SK-N-SH treated with all-trans-retinoic acid at 6 μM for 48 hours (cell line): ENCODE data around the gene TIGD3.

Experiments used
- ATAC-seq: fragments of 200-7000 bp; cut with Tn5 transposase; 3 replicates; pipeline ENCODE4 v1.9.1; 2020; ENCODE audit warnings: mild to moderate bottlenecking, moderate library complexity
- ARNTL ChIP-seq: fragments of 450-650 bp; formaldehyde crosslinking; IDR thresholded peaks from 2 replicates; pipeline ENCODE4 v1.5.0; 2020; ENCODE audit warnings: low read depth, mild to moderate bottlenecking, moderate library complexity, borderline replicate concordance
- CSDC2 ChIP-seq: fragments of 250-450 bp; sonication (Bioruptor Pico); IDR thresholded peaks from 2 replicates; pipeline ENCODE4 v1.5.0; 2020; ENCODE audit warnings: mild to moderate bottlenecking, moderate library complexity
- ESRRG ChIP-seq: fragments of 250-450 bp; sonication (Bioruptor Pico); IDR thresholded peaks from 2 replicates; pipeline ENCODE4 v1.6.1; 2021; ENCODE audit warnings: mild to moderate bottlenecking
- GLIS3 ChIP-seq: fragments of 250-450 bp; sonication (Bioruptor Pico); IDR thresholded peaks from 2 replicates; pipeline ENCODE4 v1.5.0; 2020; ENCODE audit warnings: mild to moderate bottlenecking, moderate library complexity
- ISL1 ChIP-seq: fragments of 250-450 bp; sonication (Bioruptor Pico); IDR thresholded peaks from 2 replicates; pipeline ENCODE4 v2.1.2; 2022; ENCODE audit warnings: mild to moderate bottlenecking, moderate library complexity
- OSR1 ChIP-seq: fragments of 250-450 bp; sonication (Bioruptor Pico); IDR thresholded peaks from 2 replicates; pipeline ENCODE4 v1.8.0; 2022; ENCODE audit warnings: moderate library complexity, mild to moderate bottlenecking, inconsistent platforms
- RARB ChIP-seq: fragments of 250-450 bp; sonication (Bioruptor Pico); IDR thresholded peaks from 2 replicates; pipeline ENCODE4 v1.8.0; 2021; ENCODE audit warnings: mild to moderate bottlenecking, moderate library complexity
- SNAI2 ChIP-seq: fragments of 250-450 bp; sonication (Bioruptor Pico); IDR thresholded peaks from 2 replicates; pipeline ENCODE4 v1.5.0; 2020; ENCODE audit warnings: mild to moderate bottlenecking, moderate library complexity
- TCF4 ChIP-seq: fragments of 250-450 bp; sonication (Bioruptor Pico); IDR thresholded peaks from 2 replicates; pipeline ENCODE4 v1.8.0; 2021; ENCODE audit warnings: mild to moderate bottlenecking, moderate library complexity, borderline replicate concordance
- TOX ChIP-seq: fragments of 250-450 bp; sonication (Bioruptor Pico); IDR thresholded peaks from 2 replicates; pipeline ENCODE4 v1.8.0; 2021; ENCODE audit warnings: mild to moderate bottlenecking, moderate library complexity, borderline replicate concordance
- ZC3H10 ChIP-seq: fragments of 250-450 bp; sonication (Bioruptor Pico); IDR thresholded peaks from 2 replicates; pipeline ENCODE4 v1.5.1; 2021; ENCODE audit warnings: mild to moderate bottlenecking, moderate library complexity
- ZFP3 ChIP-seq: fragments of 250-450 bp; sonication (Bioruptor Pico); IDR thresholded peaks from 2 replicates; pipeline ENCODE4 v1.5.0; 2020; ENCODE audit warnings: mild to moderate bottlenecking, moderate library complexity
- ZFP30 ChIP-seq: fragments of 450-650 bp; formaldehyde crosslinking; IDR thresholded peaks from 2 replicates; pipeline ENCODE4 v1.5.0; 2022; ENCODE audit warnings: mild to moderate bottlenecking, moderate library complexity
- ZNF565 ChIP-seq: fragments of 450-650 bp; formaldehyde crosslinking; conservative IDR thresholded peaks from 2 replicates; pipeline ENCODE4 v1.5.0; 2020; ENCODE audit warnings: low read depth, mild to moderate bottlenecking, moderate library complexity
- ZNF70 ChIP-seq: fragments of 450-650 bp; formaldehyde crosslinking; IDR thresholded peaks from 2 replicates; pipeline ENCODE4 v1.5.0; 2020; ENCODE audit warnings: mild to moderate bottlenecking, moderate library complexity
- ZNF8 ChIP-seq: fragments of 450-650 bp; formaldehyde crosslinking; IDR thresholded peaks from 2 replicates; pipeline ENCODE4 v1.5.0; 2020; ENCODE audit warnings: mild to moderate bottlenecking, moderate library complexity
- TF ChIP-seq, protein P1 (sequence below): fragments of 250-450 bp; sonication (Bioruptor Pico); IDR thresholded peaks from 2 replicates; pipeline ENCODE4 v1.5.1; 2021; ENCODE audit warnings: mild to moderate bottlenecking, moderate library complexity
- TF ChIP-seq, protein P2 (sequence below): fragments of 250-450 bp; sonication (Bioruptor Pico); IDR thresholded peaks from 2 replicates; pipeline ENCODE4 v1.8.0; 2021; ENCODE audit warnings: low read depth, mild to moderate bottlenecking, moderate library complexity, borderline replicate concordance
- TF ChIP-seq, protein P3 (sequence below): fragments of 250-450 bp; sonication (Bioruptor Pico); IDR thresholded peaks from 2 replicates; pipeline ENCODE4 v1.5.0; 2020; ENCODE audit warnings: mild to moderate bottlenecking, moderate library complexity
- TF ChIP-seq, protein P4 (sequence below): fragments of 250-450 bp; sonication (Bioruptor Pico); IDR thresholded peaks from 2 replicates; pipeline ENCODE4 v1.8.0; 2020; ENCODE audit warnings: mild to moderate bottlenecking, moderate library complexity, borderline replicate concordance

TIGD3 gene

DNA sequence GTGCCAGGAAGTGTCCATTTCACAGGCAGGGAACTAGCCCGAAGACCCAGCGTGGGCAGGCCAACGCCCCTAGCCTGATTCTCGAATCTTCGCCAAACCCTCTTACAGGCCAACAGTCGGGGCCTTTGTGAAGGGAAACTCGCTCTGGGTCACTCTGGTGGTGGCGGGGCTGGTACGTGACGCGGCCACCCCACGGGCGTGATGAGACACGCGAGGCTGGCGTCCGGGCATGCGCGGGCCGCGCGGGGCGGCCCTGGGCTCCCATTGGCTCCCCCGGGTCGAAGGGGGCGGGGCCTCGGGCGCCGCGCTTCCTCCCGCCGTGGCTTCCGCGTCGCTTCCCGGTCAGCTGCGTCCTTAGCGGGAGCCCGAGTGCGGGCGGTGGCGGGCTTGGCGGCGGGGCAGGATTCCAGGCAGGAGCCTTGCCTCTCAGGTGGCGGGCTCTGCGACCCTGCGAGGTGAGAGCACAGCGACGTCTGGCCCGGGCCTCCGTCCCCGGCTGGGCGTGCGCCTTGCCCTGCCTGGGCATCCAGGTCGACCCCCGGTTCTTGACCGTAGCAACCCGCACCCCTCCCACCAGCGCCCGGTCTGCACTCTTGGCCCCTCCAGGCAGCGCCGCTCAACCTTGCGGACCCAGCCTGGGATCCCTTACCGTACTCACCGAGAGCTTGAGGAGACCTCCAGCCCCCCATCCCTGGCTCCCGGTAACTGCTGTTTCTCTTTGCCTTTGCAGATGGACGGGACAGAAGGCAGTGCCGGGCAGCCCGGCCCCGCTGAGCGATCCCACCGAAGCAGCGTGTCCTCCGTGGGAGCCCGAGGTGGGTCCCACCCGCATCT is 32.0 kb downstream of the TIGD3 start, which contains the start of gene FRMD8:
Gene FRMD8, plus strand, starts transcription at position 331 of the 834 bp plus-strand sequence. Its CDS starts 400 bp downstream, at position 731.
- TF ChIP-seq, protein P1, sequence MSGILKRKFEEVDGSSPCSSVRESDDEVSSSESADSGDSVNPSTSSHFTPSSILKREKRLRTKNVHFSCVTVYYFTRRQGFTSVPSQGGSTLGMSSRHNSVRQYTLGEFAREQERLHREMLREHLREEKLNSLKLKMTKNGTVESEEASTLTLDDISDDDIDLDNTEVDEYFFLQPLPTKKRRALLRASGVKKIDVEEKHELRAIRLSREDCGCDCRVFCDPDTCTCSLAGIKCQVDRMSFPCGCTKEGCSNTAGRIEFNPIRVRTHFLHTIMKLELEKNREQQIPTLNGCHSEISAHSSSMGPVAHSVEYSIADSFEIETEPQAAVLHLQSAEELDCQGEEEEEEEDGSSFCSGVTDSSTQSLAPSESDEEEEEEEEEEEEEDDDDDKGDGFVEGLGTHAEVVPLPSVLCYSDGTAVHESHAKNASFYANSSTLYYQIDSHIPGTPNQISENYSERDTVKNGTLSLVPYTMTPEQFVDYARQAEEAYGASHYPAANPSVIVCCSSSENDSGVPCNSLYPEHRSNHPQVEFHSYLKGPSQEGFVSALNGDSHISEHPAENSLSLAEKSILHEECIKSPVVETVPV (CRISPR knock-in tag) = no peak
- TF ChIP-seq ZNF565 (CRISPR knock-in tag) (no peak), ZFP3 (CRISPR knock-in tag) (peak; percentile 70; the same call in 1 of the 2 replicates), ISL1 (CRISPR knock-in tag) (no peak), ZNF8 (no peak), ZC3H10 (CRISPR knock-in tag) (no peak), ESRRG (CRISPR knock-in tag) (no peak), ZNF70 (no peak), ZFP30 (no peak), GLIS3 (CRISPR knock-in tag) (no peak), TCF4 (CRISPR knock-in tag) (no peak), ARNTL (CRISPR knock-in tag) (no peak), OSR1 (no peak)
- TF ChIP-seq, protein P2, sequence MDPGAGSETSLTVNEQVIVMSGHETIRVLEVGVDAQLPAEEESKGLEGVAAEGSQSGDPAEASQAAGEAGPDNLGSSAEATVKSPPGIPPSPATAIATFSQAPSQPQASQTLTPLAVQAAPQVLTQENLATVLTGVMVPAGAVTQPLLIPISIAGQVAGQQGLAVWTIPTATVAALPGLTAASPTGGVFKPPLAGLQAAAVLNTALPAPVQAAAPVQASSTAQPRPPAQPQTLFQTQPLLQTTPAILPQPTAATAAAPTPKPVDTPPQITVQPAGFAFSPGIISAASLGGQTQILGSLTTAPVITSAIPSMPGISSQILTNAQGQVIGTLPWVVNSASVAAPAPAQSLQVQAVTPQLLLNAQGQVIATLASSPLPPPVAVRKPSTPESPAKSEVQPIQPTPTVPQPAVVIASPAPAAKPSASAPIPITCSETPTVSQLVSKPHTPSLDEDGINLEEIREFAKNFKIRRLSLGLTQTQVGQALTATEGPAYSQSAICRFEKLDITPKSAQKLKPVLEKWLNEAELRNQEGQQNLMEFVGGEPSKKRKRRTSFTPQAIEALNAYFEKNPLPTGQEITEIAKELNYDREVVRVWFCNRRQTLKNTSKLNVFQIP (CRISPR knock-in tag) = no peak
- TF ChIP-seq, protein P3, sequence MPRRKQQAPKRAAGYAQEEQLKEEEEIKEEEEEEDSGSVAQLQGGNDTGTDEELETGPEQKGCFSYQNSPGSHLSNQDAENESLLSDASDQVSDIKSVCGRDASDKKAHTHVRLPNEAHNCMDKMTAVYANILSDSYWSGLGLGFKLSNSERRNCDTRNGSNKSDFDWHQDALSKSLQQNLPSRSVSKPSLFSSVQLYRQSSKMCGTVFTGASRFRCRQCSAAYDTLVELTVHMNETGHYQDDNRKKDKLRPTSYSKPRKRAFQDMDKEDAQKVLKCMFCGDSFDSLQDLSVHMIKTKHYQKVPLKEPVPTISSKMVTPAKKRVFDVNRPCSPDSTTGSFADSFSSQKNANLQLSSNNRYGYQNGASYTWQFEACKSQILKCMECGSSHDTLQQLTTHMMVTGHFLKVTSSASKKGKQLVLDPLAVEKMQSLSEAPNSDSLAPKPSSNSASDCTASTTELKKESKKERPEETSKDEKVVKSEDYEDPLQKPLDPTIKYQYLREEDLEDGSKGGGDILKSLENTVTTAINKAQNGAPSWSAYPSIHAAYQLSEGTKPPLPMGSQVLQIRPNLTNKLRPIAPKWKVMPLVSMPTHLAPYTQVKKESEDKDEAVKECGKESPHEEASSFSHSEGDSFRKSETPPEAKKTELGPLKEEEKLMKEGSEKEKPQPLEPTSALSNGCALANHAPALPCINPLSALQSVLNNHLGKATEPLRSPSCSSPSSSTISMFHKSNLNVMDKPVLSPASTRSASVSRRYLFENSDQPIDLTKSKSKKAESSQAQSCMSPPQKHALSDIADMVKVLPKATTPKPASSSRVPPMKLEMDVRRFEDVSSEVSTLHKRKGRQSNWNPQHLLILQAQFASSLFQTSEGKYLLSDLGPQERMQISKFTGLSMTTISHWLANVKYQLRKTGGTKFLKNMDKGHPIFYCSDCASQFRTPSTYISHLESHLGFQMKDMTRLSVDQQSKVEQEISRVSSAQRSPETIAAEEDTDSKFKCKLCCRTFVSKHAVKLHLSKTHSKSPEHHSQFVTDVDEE (CRISPR knock-in tag) = peak; percentile 79; the same call in 1 of the 2 replicates
- ATAC-seq = peak; percentile 62

- ATAC-seq = no peak
- TF ChIP-seq TOX (no peak), RARB (CRISPR knock-in tag) (no peak), ESRRG (CRISPR knock-in tag) (no peak), ZNF565 (CRISPR knock-in tag) (no peak), ZNF8 (no peak), ZFP30 (no peak), CSDC2 (no peak), OSR1 (no peak), ZNF70 (no peak), ZC3H10 (CRISPR knock-in tag) (no peak), SNAI2 (CRISPR knock-in tag) (no peak), ARNTL (CRISPR knock-in tag) (no peak)
- TF ChIP-seq, protein P2 (CRISPR knock-in tag) = no peak
- TF ChIP-seq, protein P3 (CRISPR knock-in tag) = no peak
- TF ChIP-seq, protein P4, sequence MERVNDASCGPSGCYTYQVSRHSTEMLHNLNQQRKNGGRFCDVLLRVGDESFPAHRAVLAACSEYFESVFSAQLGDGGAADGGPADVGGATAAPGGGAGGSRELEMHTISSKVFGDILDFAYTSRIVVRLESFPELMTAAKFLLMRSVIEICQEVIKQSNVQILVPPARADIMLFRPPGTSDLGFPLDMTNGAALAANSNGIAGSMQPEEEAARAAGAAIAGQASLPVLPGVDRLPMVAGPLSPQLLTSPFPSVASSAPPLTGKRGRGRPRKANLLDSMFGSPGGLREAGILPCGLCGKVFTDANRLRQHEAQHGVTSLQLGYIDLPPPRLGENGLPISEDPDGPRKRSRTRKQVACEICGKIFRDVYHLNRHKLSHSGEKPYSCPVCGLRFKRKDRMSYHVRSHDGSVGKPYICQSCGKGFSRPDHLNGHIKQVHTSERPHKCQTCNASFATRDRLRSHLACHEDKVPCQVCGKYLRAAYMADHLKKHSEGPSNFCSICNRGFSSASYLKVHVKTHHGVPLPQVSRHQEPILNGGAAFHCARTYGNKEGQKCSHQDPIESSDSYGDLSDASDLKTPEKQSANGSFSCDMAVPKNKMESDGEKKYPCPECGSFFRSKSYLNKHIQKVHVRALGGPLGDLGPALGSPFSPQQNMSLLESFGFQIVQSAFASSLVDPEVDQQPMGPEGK = no peak
These were observed 34.2 kb downstream of the TIGD3 start for GRCh38 chr11:65388731-65389130.
